ENCODE results near the gene CSH1. TPM values are rescaled to one million over a fixed set of nuclear protein-coding genes. Genes with fewer than 3 reads are reported as not detected.
"Not testable (repeated sequence)": the region's sequence is repeated elsewhere in the genome, so short reads cannot be mapped to it uniquely, and the experiment has no call there.

The CSH1 gene
- not detected for total RNA-seq

- H3K4me3 ChIP-seq (ENCODE audit: low read depth, poor library complexity, severe bottlenecking); DNase-seq (ENCODE audit: low spot score in 2 of 2); intact Hi-C loops (cut with DNase I; ENCODE audit: low total_unique reads): not testable (repeated sequence)
- 91 to 94% methylated on average over 10 to 14 of the region's 14 CpGs for WGBS, 2 donors
Observed at GRCh38 chr17:63896524-63897354, at the start of gene CSH1. TSS of gene CSH1 (minus strand) at chr17:63896574. CDS start at chr17:63896511, 63 bp downstream.

GRCh38 chr17:63945784-63946439 is 49.5 kb upstream of the CSH1 start:
- intact Hi-C loops (cut with DNase I; ENCODE audit: low total_unique reads) = no loop called here
- 68 to 72% methylated on average over 6 of the region's 6 CpGs for WGBS, 2 donors
- no peak overlapping the region for H3K4me3 ChIP-seq (ENCODE audit: low read depth, poor library complexity, severe bottlenecking)
- DNase-seq (ENCODE audit: low spot score in 2 of 2) = no peak
- no peak for TF ChIP-seq CTCF (IDR thresholded peaks at IDR 0.05)
- TF ChIP-seq POLR2A (IDR thresholded peaks at IDR 0.05) = no peak

- no peak overlapping the region for H3K4me3 ChIP-seq (ENCODE audit: low read depth, poor library complexity, severe bottlenecking)
- TF ChIP-seq CTCF (IDR thresholded peaks at IDR 0.05) (no peak), POLR2A (IDR thresholded peaks at IDR 0.05) (no peak)
- no peak for DNase-seq (ENCODE audit: low spot score in 2 of 2)
- intact Hi-C loops (cut with DNase I; ENCODE audit: low total_unique reads) = no loop called here
- 81 to 84% methylated on average over 24 of the region's 24 CpGs for WGBS, 2 donors
Observed at GRCh38 chr17:63944736-63945499, 48.5 kb upstream of the CSH1 start.

- no peak for DNase-seq (ENCODE audit: low spot score in 2 of 2)
- H3K4me3 ChIP-seq (ENCODE audit: low read depth, poor library complexity, severe bottlenecking) = no peak overlapping the region
- TF ChIP-seq POLR2A (IDR thresholded peaks at IDR 0.05) (no peak), CTCF (IDR thresholded peaks at IDR 0.05) (no peak)
- intact Hi-C loops (cut with DNase I; ENCODE audit: low total_unique reads) = no loop called here
- 83 to 88% methylated on average over 9 of the region's 9 CpGs for WGBS, 2 donors
Observed at GRCh38 chr17:63943745-63944144, 47.4 kb upstream of the CSH1 start.

- TF ChIP-seq POLR2A (IDR thresholded peaks at IDR 0.05) = no peak
- no peak for TF ChIP-seq CTCF (IDR thresholded peaks at IDR 0.05)
- intact Hi-C loops (cut with DNase I; ENCODE audit: low total_unique reads) = no loop called here
- H3K4me3 ChIP-seq (ENCODE audit: low read depth, poor library complexity, severe bottlenecking) = no peak overlapping the region
- DNase-seq (ENCODE audit: low spot score in 2 of 2) = no peak
- 92 to 93% methylated on average over 17 to 21 of the region's 21 CpGs for WGBS, 2 donors
Observed at GRCh38 chr17:63942309-63942985, 46.1 kb upstream of the CSH1 start.
